H4 (cell line): ENCODE results near the gene EXD3. TPM values are rescaled to one million over a fixed set of nuclear protein-coding genes. Genes with fewer than 3 reads are reported as not detected.
"Not testable (repeated sequence)": the region's sequence is repeated elsewhere in the genome, so short reads cannot be mapped to it uniquely, and the experiment has no call there.

ENCODE experiments used
- DNase-seq: peaks from one replicate; pipeline ENCODE4 v3.0.0-alpha.2; 2015; ENCODE audit warnings: low spot score
- total RNA-seq: library from RNA; depleted of rRNA; stranded (reverse); fragments of >200 nt; shearing (Covaris generic); gene quantifications from 2 replicates; pipeline ENCODE4 v1.2.3, GENCODE V29; 2014; rRNA removed

EXD3 gene
- total RNA-seq, 1 experiment from 2014 or later, result 2.8 TPM

DNA sequence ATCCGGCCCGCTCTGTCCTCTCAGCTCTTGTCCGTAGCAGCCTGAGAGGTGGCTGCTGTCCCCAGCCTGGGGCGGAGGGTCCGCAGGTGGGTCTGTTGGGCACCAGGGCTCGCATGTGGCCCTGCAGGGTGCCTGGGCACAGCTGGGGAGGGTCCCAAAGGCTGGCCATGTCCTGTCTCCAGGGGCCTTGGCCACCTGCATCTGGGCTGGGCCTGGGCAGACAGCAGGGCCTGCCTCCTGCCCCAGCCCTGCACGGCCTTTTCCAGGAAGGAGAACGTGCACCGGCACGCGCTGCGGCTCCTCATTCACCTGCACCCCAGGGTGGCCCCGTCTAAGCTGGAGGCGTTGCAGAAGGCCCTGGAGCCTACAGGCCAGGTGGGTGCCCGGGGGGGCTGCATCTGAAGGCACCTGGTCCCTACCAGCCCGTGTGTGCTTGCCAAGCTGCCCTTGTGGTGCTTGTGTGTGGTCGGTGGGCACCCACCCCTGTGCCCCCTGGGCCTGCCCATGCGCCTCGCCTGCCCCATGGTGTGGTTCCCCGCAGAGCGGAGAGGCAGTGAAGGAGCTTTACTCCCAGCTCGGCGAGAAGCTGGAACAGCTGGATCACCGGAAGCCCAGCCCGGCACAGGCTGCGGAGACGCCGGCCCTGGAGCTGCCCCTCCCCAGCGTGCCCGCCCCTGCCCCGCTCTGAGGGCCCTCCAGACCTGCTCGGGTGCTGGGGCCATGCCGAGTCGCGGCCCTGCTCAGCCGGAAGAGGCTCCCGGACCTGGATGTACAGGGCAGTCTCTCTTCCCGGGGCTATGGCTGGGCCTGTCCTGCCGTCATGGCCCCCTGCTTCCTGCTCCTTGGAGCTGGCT is 150.5 kb downstream of the EXD3 start:
- no peak for DNase-seq

DNA sequence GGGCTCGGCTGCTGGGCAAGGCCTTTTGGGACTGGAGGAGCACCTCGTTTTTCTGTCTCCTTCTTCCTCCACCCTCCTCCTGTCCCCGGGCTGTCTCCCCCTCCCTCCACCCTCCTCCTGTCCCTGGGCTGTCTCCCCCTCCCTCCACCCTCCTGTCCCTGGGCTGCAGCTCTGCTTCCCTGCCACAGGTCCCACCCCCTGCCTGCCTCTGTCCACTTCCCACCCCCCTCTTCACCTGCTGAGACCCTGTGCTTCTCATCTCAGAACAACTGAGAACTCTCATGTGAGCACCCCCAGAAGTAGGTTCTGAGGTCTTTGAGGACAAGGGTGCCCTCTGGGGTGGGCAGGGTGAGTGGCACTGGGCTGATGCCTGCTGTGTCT is 151.3 kb downstream of the EXD3 start:
- DNase-seq, result no peak

DNA sequence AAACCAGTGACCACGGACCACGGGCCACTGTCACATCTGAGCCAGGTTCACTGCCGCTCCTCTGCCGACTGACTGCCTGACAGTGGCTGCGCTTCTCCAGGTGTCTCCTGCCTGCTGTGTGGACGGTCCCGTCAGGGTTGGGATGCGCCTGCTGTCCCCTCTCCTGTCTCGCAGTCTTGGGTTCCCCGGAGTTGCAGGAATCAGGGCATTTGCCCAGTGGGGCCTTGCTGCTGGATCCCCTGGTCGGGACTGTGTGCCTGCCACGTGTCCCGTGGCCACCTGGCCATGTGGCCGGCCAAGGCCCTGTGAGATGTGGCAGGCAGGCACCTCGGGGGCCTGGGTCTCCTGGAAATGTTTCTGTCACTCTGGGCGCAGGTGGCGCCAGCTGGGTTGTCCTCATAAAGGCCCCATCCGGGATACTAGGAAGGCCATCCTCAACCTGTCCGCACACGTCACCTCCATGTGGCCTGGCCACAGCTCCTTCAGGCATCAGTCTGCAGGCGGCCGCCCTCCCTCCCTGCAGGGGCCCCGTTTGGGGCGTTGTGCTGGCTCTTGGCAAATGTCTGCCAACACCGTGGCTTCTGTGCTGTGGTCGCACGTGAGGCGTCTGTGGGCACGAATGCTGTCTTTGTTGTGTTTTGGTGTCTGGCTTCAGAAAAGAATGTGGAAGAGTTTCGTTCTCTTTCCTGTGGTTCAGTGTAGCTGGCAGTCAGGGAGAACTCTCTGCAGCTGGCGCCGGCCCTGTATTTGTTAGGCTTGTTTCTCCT is 151.8 kb downstream of the EXD3 start:
- no peak for DNase-seq

DNA sequence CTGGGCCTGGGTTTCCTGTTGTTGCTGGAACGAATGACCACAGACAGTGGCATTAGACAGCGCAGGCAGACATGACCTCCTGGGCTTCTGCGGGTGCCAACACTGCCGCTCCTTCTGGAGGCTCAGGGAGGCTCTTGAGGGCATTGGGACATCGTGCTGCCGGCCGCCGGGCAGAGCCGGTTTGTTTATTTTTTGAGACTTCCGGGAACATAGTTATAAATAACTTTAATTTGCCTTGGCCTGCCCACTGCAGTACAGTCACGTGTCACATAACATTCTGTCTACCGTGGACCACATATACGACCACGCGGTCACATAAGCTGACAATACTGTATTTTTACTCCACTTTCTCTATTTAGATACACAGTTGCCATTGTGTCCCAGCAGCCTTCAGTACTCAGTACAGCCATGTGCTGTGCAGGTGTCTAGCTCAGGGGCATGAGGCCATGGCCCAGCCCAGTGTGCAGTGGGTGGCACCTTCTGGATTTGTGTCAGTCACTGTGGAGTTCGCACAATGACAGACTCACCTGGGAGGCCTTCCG is 153.7 kb downstream of the EXD3 start:
- DNase-seq, result peak; percentile 69

DNA sequence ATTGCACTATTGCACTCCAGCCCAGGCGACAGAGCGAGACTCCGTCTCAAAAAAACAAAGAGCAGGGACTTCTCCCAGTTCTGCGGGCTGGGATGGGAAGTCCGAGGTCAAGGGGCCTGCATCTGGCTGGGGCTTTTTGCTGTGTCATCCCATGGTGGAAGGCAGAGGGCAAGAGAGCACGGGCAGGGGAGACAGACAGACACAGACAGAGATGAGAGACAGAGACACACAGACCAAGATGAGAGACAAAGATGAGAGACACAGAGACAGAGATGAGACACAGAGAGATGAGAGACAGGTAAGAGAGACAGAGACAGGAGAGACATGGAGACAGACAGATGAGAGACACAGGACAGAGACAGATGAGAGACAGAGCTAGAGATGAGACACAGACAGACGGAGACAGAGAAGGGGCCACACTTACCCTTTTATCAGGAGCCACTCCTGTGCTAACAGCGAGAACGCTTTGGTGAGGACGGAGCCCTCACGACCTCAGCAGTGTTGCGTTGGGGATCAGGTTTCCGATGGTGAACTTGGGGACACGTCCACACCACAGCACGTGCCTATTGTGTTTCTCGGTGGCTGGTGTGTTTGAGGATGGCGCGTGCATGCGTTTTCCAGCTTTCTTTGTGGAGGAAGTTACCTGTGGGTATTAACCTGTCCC is 154.3 kb downstream of the EXD3 start:
- no peak for DNase-seq

DNA sequence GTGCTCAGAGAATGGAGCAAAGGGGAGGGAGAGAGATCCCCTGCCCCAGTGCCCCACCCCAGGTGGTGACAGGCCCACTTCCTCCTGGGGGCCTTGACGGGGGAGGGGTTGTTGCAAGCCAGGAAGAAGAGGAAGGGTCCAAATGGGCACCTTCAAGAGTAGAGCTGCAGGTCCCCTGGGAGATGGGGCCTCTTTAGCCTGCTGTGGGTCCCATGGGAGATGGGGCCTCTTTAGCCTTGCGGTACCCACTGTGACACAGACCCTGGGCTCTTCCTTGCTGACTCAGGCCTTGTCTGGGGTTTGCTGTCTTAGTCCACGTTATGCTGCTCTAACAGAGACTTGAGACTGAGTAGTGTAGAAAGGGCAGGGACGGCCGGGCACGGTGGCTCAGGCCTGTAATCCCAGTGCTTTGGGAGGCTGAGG is 155.0 kb downstream of the EXD3 start:
- no peak for DNase-seq

DNA sequence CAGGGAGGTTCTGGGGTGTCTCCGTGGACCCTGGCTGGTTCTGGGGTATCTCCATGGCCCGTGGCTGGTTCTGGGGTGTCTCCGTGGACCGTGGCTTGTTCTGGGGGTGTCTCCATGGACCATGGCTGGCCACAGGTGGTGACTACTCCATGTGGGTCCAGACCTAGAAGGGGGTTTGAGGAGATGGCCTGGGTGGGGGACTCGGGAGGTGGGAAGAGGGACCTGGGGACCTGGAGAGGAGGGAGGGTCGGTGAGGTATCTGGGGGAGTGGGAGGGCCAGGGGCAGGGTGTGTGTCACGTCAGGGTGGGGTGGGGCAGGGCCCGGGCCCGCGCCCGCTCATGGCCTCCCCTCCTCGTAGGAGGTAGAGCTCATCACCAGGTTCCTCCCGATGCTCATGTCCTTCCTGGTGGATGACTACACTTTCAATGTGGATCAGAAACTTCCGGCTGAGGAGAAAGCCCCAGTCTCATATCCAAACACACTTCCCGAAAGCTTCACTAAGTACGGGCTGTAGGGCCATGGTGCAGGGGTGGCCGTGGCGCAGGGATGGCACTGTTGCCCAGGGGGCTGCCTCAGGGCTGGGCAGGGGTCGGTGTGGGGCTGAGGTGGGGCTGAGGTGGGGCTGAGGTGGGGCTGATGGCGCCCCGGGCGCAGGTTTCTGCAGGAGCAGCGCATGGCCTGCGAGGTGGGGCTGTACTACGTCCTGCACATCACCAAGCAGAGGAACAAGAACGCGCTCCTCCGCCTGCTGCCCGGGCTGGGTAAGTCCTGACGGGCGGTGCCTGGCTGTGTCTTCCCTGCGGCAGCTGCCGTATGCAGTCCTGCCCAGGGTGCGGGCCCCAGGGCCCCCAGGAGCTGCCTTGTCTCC is 156.1 kb downstream of the EXD3 start:
- DNase-seq, result no peak

DNA sequence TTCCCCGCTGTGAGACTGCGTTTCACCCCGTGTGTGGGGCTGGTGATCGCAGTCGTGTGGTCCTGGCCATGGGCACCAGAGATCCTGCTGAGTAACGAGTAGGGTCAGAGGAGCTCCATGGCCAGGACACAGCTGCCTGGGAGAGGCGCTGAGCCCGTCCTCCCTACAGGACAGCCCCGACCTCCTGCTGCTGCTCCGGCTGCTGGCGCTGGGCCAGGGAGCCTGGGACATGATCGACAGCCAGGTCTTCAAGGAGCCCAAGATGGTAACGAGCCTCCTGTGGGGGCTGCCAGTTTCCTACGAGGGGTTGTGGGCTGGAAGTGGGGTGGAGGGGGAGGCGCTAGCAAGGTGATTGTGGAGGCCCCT is 156.8 kb downstream of the EXD3 start:
- DNase-seq, result no peak

DNA sequence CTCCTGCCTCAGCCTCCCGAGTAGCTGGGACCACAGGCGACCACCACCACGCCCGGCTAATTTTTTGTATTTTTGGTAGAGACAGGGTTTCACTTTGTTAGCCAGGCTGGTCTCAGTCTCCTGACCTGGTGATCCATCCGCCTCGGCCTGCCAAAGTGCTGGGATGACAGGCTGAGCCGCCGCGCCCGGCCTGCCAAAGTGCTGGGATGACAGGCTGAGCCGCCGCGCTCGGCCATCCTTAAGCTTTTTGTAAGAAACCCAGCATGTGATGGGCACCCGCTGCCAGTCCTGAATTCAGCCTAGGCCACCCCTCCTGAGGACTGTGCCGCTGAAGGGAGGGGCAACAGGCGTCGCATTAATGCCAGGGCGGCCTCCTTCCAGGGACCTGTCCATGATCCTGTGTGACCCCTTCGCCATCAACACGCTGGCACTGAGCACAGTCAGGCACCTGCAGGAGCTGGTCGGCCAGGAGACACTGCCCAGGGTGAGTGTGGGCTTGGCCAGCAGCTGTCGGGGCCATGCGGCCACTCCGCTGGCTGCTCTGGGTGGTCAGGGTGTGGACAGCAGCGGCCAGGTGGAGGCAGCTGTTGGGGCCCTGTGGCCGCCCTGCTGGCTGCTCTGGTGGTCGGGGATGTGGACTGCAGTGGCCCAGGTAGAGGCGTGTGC is 157.3 kb downstream of the EXD3 start:
- DNase-seq, result no peak

DNA sequence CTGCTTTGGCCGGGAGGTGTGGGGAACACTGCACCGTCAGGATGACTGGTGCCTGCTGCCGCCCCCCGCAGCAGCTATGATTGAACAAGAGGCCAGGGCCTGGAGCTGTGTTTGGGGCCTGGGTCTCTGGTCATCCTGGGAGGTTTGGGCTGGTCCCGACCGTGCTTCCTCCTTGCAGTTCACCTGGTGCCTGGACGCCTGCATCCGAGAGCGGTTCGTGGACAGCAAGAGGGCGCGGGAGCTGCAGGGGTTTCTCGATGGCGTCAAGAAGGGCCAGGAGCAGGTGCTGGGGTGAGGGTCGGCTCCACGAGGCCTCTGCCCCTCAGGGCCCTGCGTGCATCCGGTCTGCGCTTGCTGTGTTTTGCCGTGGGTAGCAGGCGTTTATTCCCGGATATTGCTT is 158.9 kb downstream of the EXD3 start:
- DNase-seq, result no peak

DNA sequence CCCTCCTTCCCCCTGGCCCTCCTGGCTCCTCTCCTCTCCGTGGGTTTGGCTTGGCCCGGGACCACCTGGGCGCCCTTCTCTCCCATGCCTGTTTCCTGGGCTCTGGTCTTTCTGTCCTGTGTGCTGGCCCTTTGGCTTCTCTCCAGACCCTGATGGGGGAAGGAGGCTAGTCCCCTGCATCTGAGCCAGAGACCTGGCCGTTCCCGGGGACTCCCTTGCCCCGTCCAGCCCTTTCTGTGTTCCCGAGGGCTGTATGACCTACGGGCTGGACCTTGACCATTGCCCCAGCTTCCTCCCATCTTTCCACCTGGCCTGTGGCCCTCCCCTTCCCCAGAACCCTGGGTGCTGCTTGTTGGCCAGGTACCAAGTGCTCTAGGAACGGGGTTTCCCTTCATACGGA is 159.5 kb downstream of the EXD3 start:
- no peak for DNase-seq

DNA sequence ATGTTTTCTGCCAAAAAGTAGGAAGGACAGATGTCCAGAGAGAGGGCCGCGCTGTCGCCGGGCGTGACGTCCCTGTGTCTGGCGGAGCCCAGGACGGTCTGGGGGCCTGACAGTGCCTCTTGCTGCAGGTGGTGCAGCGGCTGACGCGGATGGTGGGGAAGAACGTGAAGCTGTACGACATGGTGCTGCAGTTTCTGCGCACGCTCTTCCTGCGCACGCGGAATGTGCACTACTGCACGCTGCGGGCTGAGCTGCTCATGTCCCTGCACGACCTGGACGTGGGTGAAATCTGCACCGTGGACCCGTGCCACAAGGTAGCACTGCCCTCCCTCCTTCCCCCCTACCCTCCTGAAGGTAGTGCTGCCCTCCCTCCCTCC is 160.1 kb downstream of the EXD3 start:
- DNase-seq, result no peak

DNA sequence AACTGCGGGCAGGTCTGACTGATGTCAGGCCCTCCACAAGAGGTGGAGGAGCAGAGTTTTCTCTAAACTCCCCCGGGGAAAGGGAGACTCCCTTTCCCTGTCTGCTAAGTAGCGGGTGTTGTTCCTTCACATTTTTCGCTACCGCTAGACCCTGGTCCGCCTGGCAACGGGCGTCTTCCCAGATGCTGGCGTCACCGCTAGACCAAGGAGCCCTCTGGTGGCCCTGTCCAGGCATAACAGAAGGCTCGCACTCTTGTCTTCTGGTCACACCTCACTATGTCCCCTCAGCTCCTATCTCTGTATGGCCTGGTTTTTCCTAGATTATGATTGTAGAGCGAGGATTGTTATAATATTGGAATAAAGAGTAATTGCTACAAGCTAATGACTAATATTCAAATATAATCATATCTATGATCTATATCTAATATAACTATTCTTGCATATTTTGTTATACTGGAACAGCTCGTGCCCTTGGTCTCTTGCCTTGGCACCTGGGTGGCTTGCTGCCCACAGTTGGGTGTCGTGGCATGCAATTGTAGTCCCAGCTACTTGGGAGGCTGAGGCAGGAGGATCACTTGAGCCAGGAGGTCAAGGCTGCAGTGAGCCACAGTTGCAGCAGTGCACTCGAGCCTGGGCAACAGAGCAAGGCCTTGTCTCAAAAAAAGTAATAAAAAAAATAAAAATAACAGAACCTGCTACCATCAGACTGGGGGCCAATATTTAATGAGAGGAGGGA is 160.6 kb downstream of the EXD3 start:
- DNase-seq, result not testable (repeated sequence)

Other genes starting within 250 kb of the EXD3 start
- gene ANAPC2, start 234.6 kb downstream of the EXD3 start, total RNA-seq, result 8.2 and 13.4 TPM in 2 replicates
- 71.6 and 91.9 TPM in 2 replicates for gene SSNA1, start 234.5 kb downstream of the EXD3 start, total RNA-seq
- 1.2 and 3.4 TPM in 2 replicates for gene TPRN, start 222.4 kb downstream of the EXD3 start, total RNA-seq
- 63.4 and 69.8 TPM in 2 replicates for gene TMEM203, start 217.5 kb downstream of the EXD3 start, total RNA-seq
- gene NDOR1, start 217.5 kb downstream of the EXD3 start, total RNA-seq, result 4.0 and 4.9 TPM in 2 replicates
- 0.31 TPM in 1 of 2 replicates, not detected in the other for gene RNF208, start 200.9 kb downstream of the EXD3 start, total RNA-seq
- gene CYSRT1, start 198.0 kb downstream of the EXD3 start, total RNA-seq, result 0.14 and 0.37 TPM in 2 replicates
- not detected in 2 replicates for gene RNF224, start 195.7 kb downstream of the EXD3 start, total RNA-seq
- not detected in 2 replicates for gene SLC34A3, start 192.3 kb downstream of the EXD3 start, total RNA-seq
- 164 and 180 TPM in 2 replicates for gene TUBB4B, start 181.9 kb downstream of the EXD3 start, total RNA-seq
- gene STPG3, start 171.9 kb downstream of the EXD3 start, total RNA-seq, result not detected in 2 replicates
- gene NELFB, start 167.8 kb downstream of the EXD3 start, total RNA-seq, result 29.5 and 33.0 TPM in 2 replicates
- 0.37 and 1.3 TPM in 2 replicates for gene TOR4A, start 145.4 kb downstream of the EXD3 start, total RNA-seq
- 0.37 TPM in 1 of 2 replicates, not detected in the other for gene NRARP, start 120.9 kb downstream of the EXD3 start, total RNA-seq
- not detected in 2 replicates for gene NOXA1, start 231 bp upstream of the EXD3 start, total RNA-seq
- 0.08 TPM in 1 of 2 replicates, not detected in the other for gene ENTPD8, start 18.2 kb upstream of the EXD3 start, total RNA-seq
- gene NSMF, start 36.2 kb upstream of the EXD3 start, total RNA-seq, result 17.1 and 19.1 TPM in 2 replicates
- gene PNPLA7, start 127.2 kb upstream of the EXD3 start, total RNA-seq, result 0.14 TPM in 1 of 2 replicates, not detected in the other
- gene MRPL41, start 128.7 kb upstream of the EXD3 start, total RNA-seq, result 52.4 and 66.7 TPM in 2 replicates
- gene DPH7, start 155.8 kb upstream of the EXD3 start, total RNA-seq, result 15.3 and 16.1 TPM in 2 replicates
- gene ZMYND19, start 167.3 kb upstream of the EXD3 start, total RNA-seq, result 21.3 and 26.8 TPM in 2 replicates
- 11.6 and 26.5 TPM in 2 replicates for gene ARRDC1, start 182.5 kb upstream of the EXD3 start, total RNA-seq
- gene EHMT1, start 195.8 kb upstream of the EXD3 start, total RNA-seq, result 18.6 and 19.5 TPM in 2 replicates